GM08714 (cell line): ENCODE data around the gene CILP2.

Source experiments
- H3K4me3 ChIP-seq: fragments of 200-500 bp; sonication (Bioruptor generic); 2 replicates; pipeline ENCODE4 v1.5.1; 2014; ENCODE audit warnings: mild to moderate bottlenecking, low read length, inconsistent platforms
- ZNF274 ChIP-seq: IDR thresholded peaks from 2 replicates; pipeline ENCODE4 v1.6.1; 2012; ENCODE audit warnings: mild to moderate bottlenecking, low read depth, low read length

The CILP2 gene

GRCh38 chr19:19541616-19542015 is 3.6 kb downstream of the CILP2 start:
- no peak overlapping the region for H3K4me3 ChIP-seq
- TF ChIP-seq ZNF274, result no peak

- TF ChIP-seq ZNF274, result no peak
- no peak overlapping the region for H3K4me3 ChIP-seq
These were observed 4.4 kb downstream of the CILP2 start for GRCh38 chr19:19542507-19542906.

- no peak overlapping the region for H3K4me3 ChIP-seq
- no peak for TF ChIP-seq ZNF274
These were observed 5.0 kb downstream of the CILP2 start for GRCh38 chr19:19543101-19543500.

- TF ChIP-seq ZNF274, result no peak
- no peak overlapping the region for H3K4me3 ChIP-seq
These were observed 5.6 kb downstream of the CILP2 start for GRCh38 chr19:19543640-19544039.

- TF ChIP-seq ZNF274, result no peak
These were observed 6.3 kb downstream of the CILP2 start for GRCh38 chr19:19544257-19544953.

GRCh38 chr19:19544954-19545591 is 7.0 kb downstream of the CILP2 start:
- no peak for TF ChIP-seq ZNF274
- H3K4me3 ChIP-seq, result no peak overlapping the region

More at GRCh38 chr19:19544257-19544953, 6.3 kb downstream of the CILP2 start:
- no peak overlapping the region for H3K4me3 ChIP-seq

GRCh38 chr19:19545707-19546106 is 7.6 kb downstream of the CILP2 start:
- H3K4me3 ChIP-seq, result no peak overlapping the region
- TF ChIP-seq ZNF274, result no peak

- H3K4me3 ChIP-seq, result no peak overlapping the region
- no peak for TF ChIP-seq ZNF274
These were observed 8.7 kb downstream of the CILP2 start for GRCh38 chr19:19546751-19547162.

GRCh38 chr19:19547674-19548336 is 9.7 kb downstream of the CILP2 start:
- H3K4me3 ChIP-seq, result no peak overlapping the region
- TF ChIP-seq ZNF274, result no peak

GRCh38 chr19:19548915-19549759 is 11.1 kb downstream of the CILP2 start:
- TF ChIP-seq ZNF274, result no peak
- H3K4me3 ChIP-seq, result no peak overlapping the region

GRCh38 chr19:19549804-19550464 is 11.9 kb downstream of the CILP2 start:
- no peak for TF ChIP-seq ZNF274
- no peak overlapping the region for H3K4me3 ChIP-seq

- TF ChIP-seq ZNF274, result no peak
- no peak overlapping the region for H3K4me3 ChIP-seq
These were observed 12.4 kb downstream of the CILP2 start for GRCh38 chr19:19550485-19550929.

- H3K4me3 ChIP-seq, result no peak overlapping the region
- no peak for TF ChIP-seq ZNF274
These were observed 13.1 kb downstream of the CILP2 start for GRCh38 chr19:19550972-19551852.
